Endothelial cell (in vitro differentiated cells): Measurements from ENCODE around the gene PTPN9. TPM values are rescaled to one million over a fixed set of nuclear protein-coding genes. Genes with fewer than 3 reads are reported as not detected.

ENCODE experiments used
- DNase-seq: peaks from one replicate; pipeline ENCODE4 v3.0.0; 2021; ENCODE audit warnings: low spot score
- H3K27ac Mint-ChIP-seq: one replicate; pipeline ENCODE4 v1.8.0; 2021; ENCODE audit warnings: mixed read lengths, inconsistent platforms; ENCODE audit not compliant: unreplicated experiment
- H3K27me3 Mint-ChIP-seq: one replicate; pipeline ENCODE4 v1.8.0; 2021; ENCODE audit warnings: mild to moderate bottlenecking, moderate library complexity, mixed read lengths, inconsistent platforms; ENCODE audit not compliant: unreplicated experiment
- H3K36me3 Mint-ChIP-seq: one replicate; pipeline ENCODE4 v1.8.0; 2021; ENCODE audit warnings: mild to moderate bottlenecking, low read depth, mixed read lengths, inconsistent platforms; ENCODE audit not compliant: unreplicated experiment
- H3K4me1 Mint-ChIP-seq: one replicate; pipeline ENCODE4 v1.8.0; 2021; ENCODE audit warnings: mild to moderate bottlenecking, mixed read lengths, inconsistent platforms; ENCODE audit not compliant: unreplicated experiment
- H3K4me3 Mint-ChIP-seq: one replicate; pipeline ENCODE4 v1.8.0; 2021; ENCODE audit warnings: mild to moderate bottlenecking, mixed read lengths, inconsistent platforms; ENCODE audit not compliant: unreplicated experiment
- H3K9me3 Mint-ChIP-seq: one replicate; pipeline ENCODE4 v1.8.0; 2021; ENCODE audit warnings: mixed read lengths, inconsistent platforms; ENCODE audit not compliant: unreplicated experiment
- total RNA-seq: library from RNA; stranded (reverse); fragmentation: NEBNext Ultra II Directional; extraction: Animal tissue kit (Norgen Biotek cat#: 25700); gene quantifications from one replicate; pipeline ENCODE4 v1.2.1, GENCODE V29; 2021; ENCODE audit not compliant: unreplicated experiment
- TF ChIP-seq, protein P1 (sequence below): fragments of 200-600 bp; sonication (generic); IDR thresholded peaks from one replicate; pipeline ENCODE4 v1.5.0; 2021; ENCODE audit warnings: antibody characterized with exemption; ENCODE audit not compliant: unreplicated experiment

Gene PTPN9
- total RNA-seq, 1 donor from 2014 or later, result 41.9 TPM

DNA sequence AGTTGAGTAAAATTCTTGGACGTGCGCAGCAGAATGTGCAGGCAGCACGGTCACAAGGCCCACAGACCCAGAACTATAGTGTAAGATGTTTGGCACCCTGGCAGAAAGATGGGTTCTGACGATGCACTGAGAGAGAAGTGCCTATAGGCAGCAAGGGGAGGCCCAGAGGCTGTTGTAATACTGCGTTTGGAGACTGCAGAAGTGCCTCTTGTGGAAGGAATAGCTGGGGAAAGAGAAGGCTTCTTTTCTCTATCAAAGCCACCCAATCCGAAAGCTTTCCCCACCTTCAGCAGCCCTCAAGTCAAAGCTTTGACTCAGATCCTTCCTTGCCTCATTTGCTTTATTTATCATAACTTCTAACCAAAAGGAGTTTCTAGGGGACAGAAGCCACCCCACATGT, 122.4 kb downstream of the PTPN9 start:
- peak overlapping the region; percentile 95 for H3K4me3 Mint-ChIP-seq
- peaks cover 4% of the 10 kb centered on the region for H3K36me3 Mint-ChIP-seq
- H3K27ac Mint-ChIP-seq, result peak overlapping the region; percentile 78
- TF ChIP-seq, protein P1, sequence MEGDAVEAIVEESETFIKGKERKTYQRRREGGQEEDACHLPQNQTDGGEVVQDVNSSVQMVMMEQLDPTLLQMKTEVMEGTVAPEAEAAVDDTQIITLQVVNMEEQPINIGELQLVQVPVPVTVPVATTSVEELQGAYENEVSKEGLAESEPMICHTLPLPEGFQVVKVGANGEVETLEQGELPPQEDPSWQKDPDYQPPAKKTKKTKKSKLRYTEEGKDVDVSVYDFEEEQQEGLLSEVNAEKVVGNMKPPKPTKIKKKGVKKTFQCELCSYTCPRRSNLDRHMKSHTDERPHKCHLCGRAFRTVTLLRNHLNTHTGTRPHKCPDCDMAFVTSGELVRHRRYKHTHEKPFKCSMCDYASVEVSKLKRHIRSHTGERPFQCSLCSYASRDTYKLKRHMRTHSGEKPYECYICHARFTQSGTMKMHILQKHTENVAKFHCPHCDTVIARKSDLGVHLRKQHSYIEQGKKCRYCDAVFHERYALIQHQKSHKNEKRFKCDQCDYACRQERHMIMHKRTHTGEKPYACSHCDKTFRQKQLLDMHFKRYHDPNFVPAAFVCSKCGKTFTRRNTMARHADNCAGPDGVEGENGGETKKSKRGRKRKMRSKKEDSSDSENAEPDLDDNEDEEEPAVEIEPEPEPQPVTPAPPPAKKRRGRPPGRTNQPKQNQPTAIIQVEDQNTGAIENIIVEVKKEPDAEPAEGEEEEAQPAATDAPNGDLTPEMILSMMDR, result no peak
- no peak for DNase-seq
- H3K27me3 Mint-ChIP-seq, result peaks cover 16% of the 10 kb centered on the region
- no peaks in the 10 kb centered on the region for H3K9me3 Mint-ChIP-seq
- H3K4me1 Mint-ChIP-seq, result peaks cover 20% of the 10 kb centered on the region

GRCh38 chr15:75455982-75456531, 123.1 kb downstream of the PTPN9 start:
- TF ChIP-seq, protein P1, result no peak
- peaks cover 20% of the 10 kb centered on the region for H3K4me1 Mint-ChIP-seq
- H3K27ac Mint-ChIP-seq, result peak overlapping the region; percentile 58
- H3K36me3 Mint-ChIP-seq, result peaks cover 3% of the 10 kb centered on the region
- DNase-seq, result peak; percentile 37
- H3K9me3 Mint-ChIP-seq, result no peaks in the 10 kb centered on the region
- peak overlapping the region; percentile 95 for H3K4me3 Mint-ChIP-seq
- H3K27me3 Mint-ChIP-seq, result peaks cover 15% of the 10 kb centered on the region

DNA sequence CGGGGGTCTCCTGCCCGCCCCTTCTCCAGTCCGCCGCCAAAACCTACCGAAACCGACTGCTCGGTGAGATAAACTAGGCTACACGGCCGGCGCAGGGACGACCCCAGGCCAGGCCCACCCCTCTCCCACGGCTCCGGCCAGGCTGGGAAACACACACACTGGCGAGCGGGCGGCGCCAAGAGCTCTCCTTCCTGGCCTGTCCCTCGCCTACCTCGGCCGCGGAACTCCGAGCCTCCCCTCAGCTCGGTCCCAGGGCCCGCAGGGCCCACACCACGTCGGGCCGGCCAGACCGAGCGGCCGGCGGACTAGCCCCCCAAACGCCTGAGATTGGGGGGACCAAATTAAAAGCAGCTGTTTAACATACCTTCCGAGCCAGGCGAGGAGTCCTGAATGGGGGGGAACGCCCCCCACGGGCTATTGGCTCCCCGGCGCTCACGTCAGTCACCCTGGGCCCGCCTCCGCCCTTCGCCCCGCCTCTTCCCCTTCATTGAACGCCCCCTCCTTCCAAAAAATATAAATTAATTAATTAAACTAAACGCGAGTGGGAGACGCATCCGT, 123.6 kb downstream of the PTPN9 start:
- H3K4me3 Mint-ChIP-seq, result peak overlapping the region; percentile 95
- H3K36me3 Mint-ChIP-seq, result no peaks in the 10 kb centered on the region
- TF ChIP-seq, protein P1, result no peak
- H3K4me1 Mint-ChIP-seq, result peaks cover 20% of the 10 kb centered on the region
- DNase-seq, result peak; percentile 82
- H3K9me3 Mint-ChIP-seq, result no peaks in the 10 kb centered on the region
- H3K27me3 Mint-ChIP-seq, result peaks cover 12% of the 10 kb centered on the region
- H3K27ac Mint-ChIP-seq, result peak overlapping the region; percentile 83

- TF ChIP-seq, protein P1, result no peak
- H3K9me3 Mint-ChIP-seq, result no peaks in the 10 kb centered on the region
- H3K36me3 Mint-ChIP-seq, result no peaks in the 10 kb centered on the region
- peak; percentile 74 for DNase-seq
- H3K4me1 Mint-ChIP-seq, result peaks cover 26% of the 10 kb centered on the region
- H3K4me3 Mint-ChIP-seq, result peak overlapping the region; percentile 95
- peak overlapping the region; percentile 83 for H3K27ac Mint-ChIP-seq
- peaks cover 14% of the 10 kb centered on the region for H3K27me3 Mint-ChIP-seq
Measured at GRCh38 chr15:75454471-75455378, 124.4 kb downstream of the PTPN9 start.
